ENCODE measurements around the gene DOCK1.

DNA sequence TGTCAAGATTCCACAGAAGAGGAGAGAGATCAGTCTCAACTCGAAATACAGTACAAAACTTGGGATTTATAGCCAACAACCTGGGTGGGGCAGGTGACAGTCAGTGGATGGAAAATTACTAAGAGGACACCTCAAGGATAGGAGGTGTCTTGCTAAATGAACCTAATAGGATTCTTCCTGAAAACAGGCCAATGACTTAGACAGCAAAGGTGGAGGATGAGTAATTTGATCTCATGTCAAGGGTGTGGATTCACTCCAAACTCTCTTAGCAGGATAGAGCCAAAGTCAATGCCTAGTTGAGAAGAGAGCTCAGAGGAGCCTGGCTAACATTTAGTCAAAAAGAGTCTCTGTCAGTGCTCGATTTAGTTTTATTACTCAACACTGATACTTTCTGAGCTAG is 397.9 kb downstream of the DOCK1 start:
- TF ChIP-seq EZH2 (IDR thresholded peaks at IDR 0.05; ENCODE audit: borderline replicate concordance, low read depth, low read length, severe bottlenecking), result no peak
- TF ChIP-seq, protein P1, sequence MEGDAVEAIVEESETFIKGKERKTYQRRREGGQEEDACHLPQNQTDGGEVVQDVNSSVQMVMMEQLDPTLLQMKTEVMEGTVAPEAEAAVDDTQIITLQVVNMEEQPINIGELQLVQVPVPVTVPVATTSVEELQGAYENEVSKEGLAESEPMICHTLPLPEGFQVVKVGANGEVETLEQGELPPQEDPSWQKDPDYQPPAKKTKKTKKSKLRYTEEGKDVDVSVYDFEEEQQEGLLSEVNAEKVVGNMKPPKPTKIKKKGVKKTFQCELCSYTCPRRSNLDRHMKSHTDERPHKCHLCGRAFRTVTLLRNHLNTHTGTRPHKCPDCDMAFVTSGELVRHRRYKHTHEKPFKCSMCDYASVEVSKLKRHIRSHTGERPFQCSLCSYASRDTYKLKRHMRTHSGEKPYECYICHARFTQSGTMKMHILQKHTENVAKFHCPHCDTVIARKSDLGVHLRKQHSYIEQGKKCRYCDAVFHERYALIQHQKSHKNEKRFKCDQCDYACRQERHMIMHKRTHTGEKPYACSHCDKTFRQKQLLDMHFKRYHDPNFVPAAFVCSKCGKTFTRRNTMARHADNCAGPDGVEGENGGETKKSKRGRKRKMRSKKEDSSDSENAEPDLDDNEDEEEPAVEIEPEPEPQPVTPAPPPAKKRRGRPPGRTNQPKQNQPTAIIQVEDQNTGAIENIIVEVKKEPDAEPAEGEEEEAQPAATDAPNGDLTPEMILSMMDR (IDR thresholded peaks at IDR 0.05; ENCODE audit: borderline replicate concordance, extremely low read depth, low read length, poor library complexity, severe bottlenecking), result no peak

Measured in DND-41 (cell line).